Stimulated activated CD4-positive, alpha-beta T cell treated with anti-CD3 and anti-CD28 coated beads, TNF-alpha, amount 100 ng/mL, for 24 hours (primary cell): Measurements from ENCODE around the gene PGA3.
"Not testable (repeated sequence)": the region's sequence is repeated elsewhere in the genome, so short reads cannot be mapped to it uniquely, and the experiment has no call there.

Experiments used
- DNase-seq, 3 experiments: peaks; one replicate each; pipeline ENCODE4 v3.0.0-alpha.2; 2020; ENCODE audit warnings: low read depth in 3 of 3

The PGA3 gene

GRCh38 chr11:61207636-61208310 lies 4.5 kb downstream of the PGA3 start:
- not testable (repeated sequence) for DNase-seq

GRCh38 chr11:61210629-61211028 lies 7.3 kb downstream of the PGA3 start:
- not testable (repeated sequence) for DNase-seq

GRCh38 chr11:61211327-61211952 lies 8.1 kb downstream of the PGA3 start:
- DNase-seq, result not testable (repeated sequence)

GRCh38 chr11:61212202-61212601 lies 8.9 kb downstream of the PGA3 start:
- DNase-seq, result not testable (repeated sequence)

GRCh38 chr11:61213711-61214324 lies 10.5 kb downstream of the PGA3 start:
- DNase-seq, result not testable (repeated sequence)

GRCh38 chr11:61218306-61218705 lies 15.0 kb downstream of the PGA3 start:
- DNase-seq, result not testable (repeated sequence)

- DNase-seq, result not testable (repeated sequence)
Observed at GRCh38 chr11:61219016-61219415, 15.7 kb downstream of the PGA3 start.

- not testable (repeated sequence) for DNase-seq
Observed at GRCh38 chr11:61222047-61222446, 18.7 kb downstream of the PGA3 start, which contains the start of gene PGA4. TSS of gene PGA4 (plus strand) at chr11:61222347. CDS start at chr11:61222401, 54 bp downstream.

- not testable (repeated sequence) for DNase-seq
Observed at GRCh38 chr11:61222692-61223091, 19.4 kb downstream of the PGA3 start.

GRCh38 chr11:61226457-61227137 lies 23.3 kb downstream of the PGA3 start:
- DNase-seq, result not testable (repeated sequence)

GRCh38 chr11:61229458-61229857 lies 26.1 kb downstream of the PGA3 start:
- not testable (repeated sequence) for DNase-seq

GRCh38 chr11:61231033-61231432 lies 27.7 kb downstream of the PGA3 start:
- not testable (repeated sequence) for DNase-seq

GRCh38 chr11:61231585-61231984 lies 28.3 kb downstream of the PGA3 start:
- DNase-seq, result not testable (repeated sequence)

- not testable (repeated sequence) for DNase-seq
Observed at GRCh38 chr11:61232548-61233145, 29.3 kb downstream of the PGA3 start.

GRCh38 chr11:61237130-61237529 lies 33.8 kb downstream of the PGA3 start:
- not testable (repeated sequence) for DNase-seq

GRCh38 chr11:61240288-61240687 lies 37.0 kb downstream of the PGA3 start:
- not testable (repeated sequence) for DNase-seq

- DNase-seq, result not testable (repeated sequence)
Observed at GRCh38 chr11:61240875-61241274, 37.6 kb downstream of the PGA3 start, which contains the start of gene PGA5. TSS of gene PGA5 (plus strand) at chr11:61241175. CDS start at chr11:61241227, 52 bp downstream.

GRCh38 chr11:61241526-61241925 lies 38.2 kb downstream of the PGA3 start:
- DNase-seq, result not testable (repeated sequence)

GRCh38 chr11:61245284-61245964 lies 42.1 kb downstream of the PGA3 start:
- not testable (repeated sequence) for DNase-seq

- not testable (repeated sequence) for DNase-seq
Observed at GRCh38 chr11:61248071-61248470, 44.8 kb downstream of the PGA3 start.

- DNase-seq, result not testable (repeated sequence)
Observed at GRCh38 chr11:61249201-61249600, 45.9 kb downstream of the PGA3 start.
